CD14-positive monocyte (primary cell): ENCODE measurements around the gene ETFRF1. TPM values are rescaled to one million over a fixed set of nuclear protein-coding genes. Genes with fewer than 3 reads are reported as not detected.

Experiments
- DNase-seq, 3 donors: peaks; one replicate each; pipeline ENCODE4 v3.0.0-alpha.2; 2011 to 2022
- H2AFZ ChIP-seq: 2 replicates; pipeline ENCODE4 v1.6.0; 2012; ENCODE audit warnings: mild to moderate bottlenecking, low read depth, low read length, inconsistent platforms; ENCODE audit not compliant: insufficient read depth, poor library complexity, severe bottlenecking
- H3K27ac ChIP-seq, 2 donors: 1 replicate in 1 of 2; 2 replicates in 1 of 2; pipeline ENCODE4 v1.5.1; 2012 to 2013; ENCODE audit warnings: low read length in 2 of 2, control low read depth in 1 of 2, inconsistent platforms in 1 of 2, low read depth in 1 of 2, mild to moderate bottlenecking in 1 of 2
- H3K27me3 ChIP-seq, 2 donors: one replicate each; pipeline versions ENCODE4 v1.6.0 to v1.6.1; 2011 to 2013; ENCODE audit warnings: low read length in 2 of 2; ENCODE audit not compliant: control insufficient read depth in 2 of 2, insufficient read depth in 2 of 2
- H3K36me3 ChIP-seq, 2 donors: replicated peaks in 1 of 2; 1 replicate in 1 of 2; 2 replicates in 1 of 2; pipeline versions ENCODE4 v1.5.1 to v1.6.1; 2012 to 2013; ENCODE audit warnings: low read length in 2 of 2, control low read depth in 1 of 2, inconsistent platforms in 1 of 2, mild to moderate bottlenecking in 1 of 2; ENCODE audit not compliant: insufficient read depth in 2 of 2, control insufficient read depth in 1 of 2
- H3K4me1 ChIP-seq, 2 donors: 1 replicate in 1 of 2; 2 replicates in 1 of 2; pipeline versions ENCODE4 v1.5.1 to v1.6.1; 2012 to 2013; ENCODE audit warnings: low read length in 2 of 2, control low read depth in 1 of 2, inconsistent platforms in 1 of 2, mild to moderate bottlenecking in 1 of 2, moderate library complexity in 1 of 2; ENCODE audit not compliant: insufficient read depth in 2 of 2, control insufficient read depth in 1 of 2
- H3K4me2 ChIP-seq: replicated peaks from 2 replicates; pipeline ENCODE3; 2012; ENCODE audit warnings: low read length, moderate library complexity, mild to moderate bottlenecking; ENCODE audit not compliant: poor library complexity, severe bottlenecking; ENCODE audit errors: extremely low read depth
- H3K4me3 ChIP-seq, 3 experiments: fragments of 200-600 bp in 1 of 3; sonication (generic) in 1 of 3; replicated peaks in 1 of 3; 1 replicate in 2 of 3; 2 replicates in 1 of 3; pipeline ENCODE4 v1.5.1; 2011 to 2013; ENCODE audit warnings: low read length in 3 of 3, mild to moderate bottlenecking in 3 of 3, control low read depth in 2 of 3, low read depth in 2 of 3, inconsistent platforms in 1 of 3, moderate library complexity in 1 of 3
- H3K79me2 ChIP-seq: 2 replicates; pipeline ENCODE4 v1.6.0; 2012; ENCODE audit warnings: mild to moderate bottlenecking, control low read depth, inconsistent platforms, low read length, moderate library complexity; ENCODE audit not compliant: insufficient read depth
- H3K9ac ChIP-seq: 2 replicates; pipeline ENCODE4 v1.6.0; 2017; ENCODE audit warnings: low read length, mild to moderate bottlenecking; ENCODE audit not compliant: insufficient read depth, poor library complexity, severe bottlenecking
- H3K9me3 ChIP-seq, 2 donors: replicated peaks in 1 of 2; 1 replicate in 1 of 2; 2 replicates in 1 of 2; pipeline versions ENCODE4 v1.5.1 to v1.6.1; 2012 to 2013; ENCODE audit warnings: low read length in 2 of 2, control low read depth in 1 of 2; ENCODE audit not compliant: control insufficient read depth in 1 of 2, insufficient read depth in 1 of 2
- H4K20me1 ChIP-seq: 2 replicates; pipeline ENCODE4 v1.6.0; 2012; ENCODE audit warnings: mild to moderate bottlenecking, low read length, control low read depth, moderate library complexity; ENCODE audit not compliant: insufficient read depth
- H3K27ac Mint-ChIP-seq, 7 donors: one replicate each; pipeline ENCODE4 v1.8.0; 2020; ENCODE audit warnings: mild to moderate bottlenecking in 7 of 7, mixed read lengths in 7 of 7, moderate library complexity in 6 of 7, inconsistent platforms in 2 of 7
- H3K27me3 Mint-ChIP-seq, 3 donors: one replicate each; pipeline ENCODE4 v1.8.0; 2021 to 2022; ENCODE audit warnings: low read depth in 3 of 3, mild to moderate bottlenecking in 3 of 3, mixed read lengths in 3 of 3, moderate library complexity in 3 of 3, inconsistent platforms in 1 of 3
- H3K36me3 Mint-ChIP-seq, 2 donors: one replicate each; pipeline ENCODE4 v1.8.0; 2020; ENCODE audit warnings: mixed read lengths in 2 of 2, inconsistent platforms in 1 of 2, mild to moderate bottlenecking in 1 of 2
- H3K4me1 Mint-ChIP-seq: one replicate; pipeline ENCODE4 v1.8.0; 2020; ENCODE audit warnings: mild to moderate bottlenecking, mixed read lengths
- H3K4me3 Mint-ChIP-seq, 2 donors: one replicate each; pipeline ENCODE4 v1.8.0; 2020; ENCODE audit warnings: mild to moderate bottlenecking in 2 of 2, mixed read lengths in 2 of 2, moderate library complexity in 1 of 2
- H3K9me3 Mint-ChIP-seq, 7 donors: one replicate each; pipeline ENCODE4 v1.8.0; 2020 to 2022; ENCODE audit warnings: mixed read lengths in 7 of 7, mild to moderate bottlenecking in 6 of 7, moderate library complexity in 6 of 7, inconsistent platforms in 2 of 7
- CTCF ChIP-seq: fragments of 200-600 bp; IDR thresholded peaks from one replicate; pipeline ENCODE4 v1.8.0; 2022; ENCODE audit warnings: antibody characterized with exemption, mild to moderate bottlenecking
- WGBS: methylation state at CpG from one replicate; pipeline ENCODE4 v1.1.5; 2013; ENCODE audit warnings: missing lambda C conversion rate; ENCODE audit not compliant: insufficient coverage; 5-methylcytosine and 5-hydroxymethylcytosine counted together
- intact Hi-C, 2 donors: fragments of 100-400 bp; cut with micrococcal nuclease; formaldehyde crosslinking; loops; one replicate each; pipeline versions ENCODE4 v1.15.0 to v1.15.1; 2023
- polyA plus RNA-seq, 3 donors: library from polyadenylated mRNA; depleted of rRNA in 1 of 3; unstranded in 2 of 3; stranded (reverse) in 1 of 3; fragments of 300-500 nt in 2 of 3; fragments of >200 nt in 1 of 3; fragmentation: Illumina TruSeq in 2 of 3; gene quantifications; 1 replicate in 2 of 3; 2 replicates in 1 of 3; pipeline ENCODE4 v1.2.3, GENCODE V29; 2012 to 2021

Gene ETFRF1
- polyA plus RNA-seq, 3 donors: 9.8 to 28.9 (median 16.0) TPM

- no peak for TF ChIP-seq CTCF
Observed at GRCh38 chr12:25162866-25163265, 32.2 kb upstream of the ETFRF1 start.

GRCh38 chr12:25182765-25183164 lies 12.3 kb upstream of the ETFRF1 start:
- Mint-ChIP-seq H3K36me3 (no peaks in the 10 kb centered on the region), H3K9me3 (peaks cover 0 to 3% (median 0%) of the 10 kb centered on the region in 7 donors), H3K4me3 (no peak overlapping the region), H3K4me1 (peaks cover 3% of the 10 kb centered on the region), H3K27ac (no peak overlapping the region), H3K27me3 (peaks cover 0 to 3% (median 1%) of the 10 kb centered on the region in 3 donors)
- DNase-seq: no peak
- no peaks in the 10 kb centered on the region for H3K4me1 ChIP-seq
- no peak overlapping the region for H3K27ac ChIP-seq
- H4K20me1 ChIP-seq: no peaks in the 10 kb centered on the region
- H3K27me3 ChIP-seq: no peaks in the 10 kb centered on the region
- intact Hi-C loops: no loop called here
- H3K36me3 ChIP-seq: no peaks in the 10 kb centered on the region
- no peak overlapping the region for H3K9ac ChIP-seq
- H3K4me2 ChIP-seq: no peak overlapping the region
- no peak overlapping the region for H3K4me3 ChIP-seq
- TF ChIP-seq CTCF: no peak
- no peaks in the 10 kb centered on the region for H3K79me2 ChIP-seq
- no peaks in the 10 kb centered on the region for H3K9me3 ChIP-seq
- H2AFZ ChIP-seq: no peak overlapping the region
- 95% methylated on average over 2 of the region's 3 CpGs for WGBS

More at GRCh38 chr12:25162866-25163265, 32.2 kb upstream of the ETFRF1 start:
- Histone ChIP-seq H3K9me3 (no peaks in the 10 kb centered on the region), H2AFZ (no peak overlapping the region), H3K9ac (no peak overlapping the region), H4K20me1 (no peaks in the 10 kb centered on the region), H3K4me1 (peaks cover 0 to under 1% of the 10 kb centered on the region in 2 donors), H3K27me3 (no peaks in the 10 kb centered on the region), H3K4me2 (no peak overlapping the region), H3K4me3 (no peak overlapping the region), H3K79me2 (no peaks in the 10 kb centered on the region), H3K36me3 (no peaks in the 10 kb centered on the region), H3K27ac (no peak overlapping the region)
- no peak for DNase-seq
- no peaks in the 10 kb centered on the region for H3K4me1 Mint-ChIP-seq
- intact Hi-C loops: no loop called here
- no peaks in the 10 kb centered on the region for H3K36me3 Mint-ChIP-seq
- H3K9me3 Mint-ChIP-seq: peaks cover 0 to 2% (median 0%) of the 10 kb centered on the region in 7 donors
- no peak overlapping the region for H3K4me3 Mint-ChIP-seq
- H3K27me3 Mint-ChIP-seq: peaks cover 0 to 2% (median 0%) of the 10 kb centered on the region in 3 donors
- no peak overlapping the region for H3K27ac Mint-ChIP-seq
- 95% methylated on average over 3 of the region's 6 CpGs for WGBS
